GM18951 (cell line): Measurements from ENCODE around the gene EHD2.
"Not testable (repeated sequence)": the region's sequence is repeated elsewhere in the genome, so short reads cannot be mapped to it uniquely, and the experiment has no call there.

Source experiments
- POLR2A ChIP-seq: IDR thresholded peaks from 4 replicates; pipeline ENCODE4 v1.6.1; 2011; ENCODE audit warnings: mild to moderate bottlenecking; ENCODE audit not compliant: insufficient read length, insufficient read depth; ENCODE audit errors: extremely low read depth
- in situ Hi-C: fragments of 300-500 bp; cut with MboI; formaldehyde crosslinking; loops from one replicate; pipeline ENCODE4 v1.12.0; 2022; ENCODE audit warnings: low sequenced_read_pairs, mixed read lengths, inconsistent platforms; ENCODE audit not compliant: unreplicated experiment

EHD2 gene

DNA sequence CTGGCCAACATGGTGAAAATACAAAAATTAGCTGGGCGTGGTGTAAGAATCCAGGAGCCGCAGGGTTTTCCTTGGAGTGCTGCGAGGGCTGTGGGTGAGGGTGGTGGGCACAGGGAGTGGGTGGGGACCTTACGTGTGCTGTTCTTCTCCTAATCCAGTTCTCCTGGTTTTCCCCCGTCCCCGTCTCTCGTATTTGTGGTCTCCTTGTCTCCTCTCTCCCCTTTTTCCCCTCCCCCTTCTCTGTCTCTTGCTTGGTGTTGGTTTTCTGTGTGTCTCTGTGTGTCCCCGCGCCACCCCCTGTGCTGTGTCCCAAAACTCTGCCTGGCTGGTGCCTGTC, 67.0 kb downstream of the EHD2 start:
- no peak for TF ChIP-seq POLR2A
- in situ Hi-C loops: no loop called here

GRCh38 chr19:47781590-47782262, 68.5 kb downstream of the EHD2 start:
- no peak for TF ChIP-seq POLR2A
- in situ Hi-C loops: no loop called here

DNA sequence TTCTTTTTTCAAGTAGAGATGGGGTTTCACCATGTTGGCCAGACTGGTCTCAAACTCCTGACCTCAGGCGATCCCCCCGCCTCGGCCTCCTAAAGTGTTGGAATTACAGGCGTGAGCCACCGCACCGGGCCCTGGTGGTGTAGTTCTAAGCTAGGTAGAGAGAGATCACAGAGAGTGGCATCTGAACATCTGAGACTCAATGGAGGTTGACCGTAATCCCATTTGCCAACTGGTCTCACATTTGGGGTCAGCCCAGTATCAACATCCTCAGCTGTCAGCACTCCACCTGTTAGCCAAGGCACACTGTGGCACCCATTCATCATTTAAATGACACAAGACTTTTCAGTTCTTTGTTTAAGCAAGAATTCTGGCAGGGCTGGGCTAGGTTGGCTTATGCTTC, 73.3 kb downstream of the EHD2 start:
- no peak for TF ChIP-seq POLR2A

GRCh38 chr19:47787307-47787706, 74.1 kb downstream of the EHD2 start:
- in situ Hi-C loops: not testable (repeated sequence)

More for the DNA sequence above, 73.3 kb downstream of the EHD2 start:
- in situ Hi-C loops: no loop called here

- in situ Hi-C loops: not testable (repeated sequence)
These were observed 76.6 kb downstream of the EHD2 start for GRCh38 chr19:47789811-47790210.

DNA sequence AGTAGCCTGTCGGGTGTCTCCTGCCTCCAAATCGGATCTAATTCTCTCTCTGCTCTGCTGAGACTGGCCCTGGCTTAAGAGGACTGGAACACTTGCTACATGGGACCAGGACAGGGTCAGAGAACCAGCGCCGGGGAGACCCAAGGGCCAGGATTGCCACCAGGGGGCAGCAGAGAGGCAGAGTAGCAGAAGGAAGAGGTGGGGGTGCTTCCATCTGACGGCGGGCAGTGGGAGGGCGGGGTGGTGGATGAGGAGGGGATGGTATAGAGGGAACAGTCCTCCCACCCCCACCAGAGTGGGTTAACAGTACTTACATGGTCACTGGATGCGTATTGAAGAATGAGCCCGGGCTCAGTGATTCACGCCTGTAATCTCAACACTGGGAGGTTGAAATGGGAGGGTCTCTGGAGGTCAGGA, 77.2 kb downstream of the EHD2 start:
- no peak for TF ChIP-seq POLR2A
- in situ Hi-C loops: no loop called here

DNA sequence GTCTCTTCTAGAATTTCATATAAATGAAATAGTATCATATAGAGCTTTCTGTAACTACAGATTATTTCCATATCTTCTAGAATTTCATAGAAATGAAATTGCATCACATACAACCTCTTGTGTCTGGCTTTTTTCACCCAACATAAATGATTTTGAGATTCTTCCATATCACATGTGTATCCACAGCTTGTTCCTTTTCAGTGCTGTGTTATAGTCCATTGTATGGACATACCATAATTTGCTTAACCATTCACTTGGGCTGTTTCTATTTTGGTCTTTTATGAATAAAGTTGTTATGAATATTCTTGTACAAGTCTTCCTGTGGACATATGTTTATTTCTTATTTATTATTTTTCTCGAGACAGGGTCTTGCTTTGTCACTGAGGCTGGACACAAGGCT, 79.4 kb downstream of the EHD2 start:
- in situ Hi-C loops: no loop called here
- no peak for TF ChIP-seq POLR2A
